Stimulated activated CD4-positive, alpha-beta T cell treated with anti-CD3 and anti-CD28 coated beads, Interleukin-1b, Interleukin-23, amount 100 ng/mL, for 48 hours (primary cell): ENCODE data around the gene PLPP7.

Source experiments
- DNase-seq: peaks from one replicate; pipeline ENCODE4 v3.0.0-alpha.2; 2020

Gene PLPP7

DNA sequence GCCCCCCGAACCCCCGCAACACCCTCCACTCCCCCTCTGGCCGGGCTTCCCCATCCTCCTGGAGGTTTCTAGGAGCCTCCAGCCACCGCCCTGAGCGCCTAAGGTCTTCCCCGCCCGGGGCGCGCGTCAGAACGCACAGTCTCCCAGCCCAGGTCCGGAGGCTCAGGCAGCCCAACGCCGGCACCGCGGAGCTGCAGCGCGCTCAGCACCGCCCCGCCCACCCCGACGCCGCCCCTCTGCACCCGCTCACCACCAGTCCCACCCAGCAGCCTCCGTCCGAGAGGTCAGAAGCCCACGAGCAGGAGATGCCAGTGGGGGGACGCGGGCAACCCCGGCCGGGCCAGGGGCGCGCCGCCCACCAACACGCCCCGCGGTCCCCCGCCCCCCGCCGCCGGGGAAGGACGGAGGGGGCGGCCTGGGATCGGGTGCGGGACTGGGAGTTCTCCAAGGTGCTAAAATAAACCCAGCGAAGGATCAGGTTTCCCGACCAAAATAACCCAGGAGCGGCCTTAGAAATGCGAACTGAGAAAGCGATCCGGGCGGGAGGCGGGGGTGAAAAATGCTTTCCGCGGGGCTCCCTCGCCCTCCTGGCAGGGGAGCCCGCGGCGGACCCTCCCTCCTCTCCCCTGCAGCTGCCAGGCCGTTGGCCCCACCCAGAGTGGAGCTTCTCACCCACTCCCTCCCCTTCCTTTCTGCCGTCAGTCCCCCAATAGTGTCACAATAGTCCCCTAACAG lies 6.7 kb upstream of the PLPP7 start:
- no peak for DNase-seq

DNA sequence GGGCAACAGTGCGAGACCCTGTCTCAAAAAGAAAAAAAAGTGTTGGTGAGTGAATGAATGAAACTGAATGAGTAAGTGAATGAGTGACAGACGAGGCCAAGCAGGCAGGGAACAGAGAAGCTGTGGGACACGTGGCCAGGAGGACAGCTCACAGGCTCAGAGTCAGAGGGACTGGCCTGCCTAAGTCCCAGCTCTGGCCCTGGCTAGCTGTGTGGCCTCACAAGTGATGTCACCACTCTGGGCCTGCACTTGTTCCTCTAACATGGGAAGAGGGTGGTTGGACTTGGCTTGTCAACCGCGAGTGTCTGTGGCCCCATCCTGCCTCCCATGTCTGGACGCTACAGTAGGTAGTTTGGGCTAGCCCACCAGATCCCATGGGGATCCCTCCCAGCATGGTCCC lies 4.7 kb upstream of the PLPP7 start:
- DNase-seq, result no peak

DNA sequence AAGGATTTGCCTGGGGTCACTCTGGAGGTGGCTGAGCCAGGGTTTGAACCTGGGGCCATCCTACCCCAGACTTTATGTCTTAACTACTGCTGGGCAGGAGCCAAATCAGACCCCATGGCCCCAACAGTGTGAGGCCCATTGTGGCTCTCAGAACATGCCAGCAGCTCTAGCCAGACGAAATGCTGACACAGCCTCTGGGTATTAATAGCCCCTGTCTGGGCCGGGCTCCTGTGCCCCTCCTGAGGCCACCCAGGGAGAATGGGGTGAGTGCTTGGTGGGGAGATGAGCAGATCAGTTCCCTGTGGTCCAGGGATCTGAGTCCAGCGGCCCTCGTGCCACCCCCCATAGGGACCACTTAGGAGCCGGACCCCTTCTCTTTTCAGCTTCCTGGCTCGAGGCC lies 2.2 kb upstream of the PLPP7 start:
- no peak for DNase-seq

DNA sequence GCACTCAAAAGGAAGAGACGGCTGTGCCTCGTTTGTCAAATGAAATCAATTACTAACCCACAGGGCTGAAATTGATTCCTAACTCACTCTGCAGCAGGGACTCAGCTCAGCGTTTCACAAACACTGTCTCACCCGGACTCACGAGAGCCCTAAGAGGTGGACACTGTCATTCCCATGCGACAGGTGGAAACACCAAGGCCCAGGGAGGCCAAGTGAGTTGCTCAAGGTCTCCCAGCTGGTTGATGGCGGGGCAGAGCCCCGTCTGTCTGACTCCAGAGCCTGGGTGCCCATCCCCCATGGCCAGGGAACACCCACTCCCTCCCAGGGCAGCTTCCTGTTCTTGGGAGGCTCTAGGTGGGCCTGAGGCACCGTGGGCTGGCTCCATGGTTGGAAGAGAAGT lies 1.3 kb upstream of the PLPP7 start:
- DNase-seq, result no peak

DNA sequence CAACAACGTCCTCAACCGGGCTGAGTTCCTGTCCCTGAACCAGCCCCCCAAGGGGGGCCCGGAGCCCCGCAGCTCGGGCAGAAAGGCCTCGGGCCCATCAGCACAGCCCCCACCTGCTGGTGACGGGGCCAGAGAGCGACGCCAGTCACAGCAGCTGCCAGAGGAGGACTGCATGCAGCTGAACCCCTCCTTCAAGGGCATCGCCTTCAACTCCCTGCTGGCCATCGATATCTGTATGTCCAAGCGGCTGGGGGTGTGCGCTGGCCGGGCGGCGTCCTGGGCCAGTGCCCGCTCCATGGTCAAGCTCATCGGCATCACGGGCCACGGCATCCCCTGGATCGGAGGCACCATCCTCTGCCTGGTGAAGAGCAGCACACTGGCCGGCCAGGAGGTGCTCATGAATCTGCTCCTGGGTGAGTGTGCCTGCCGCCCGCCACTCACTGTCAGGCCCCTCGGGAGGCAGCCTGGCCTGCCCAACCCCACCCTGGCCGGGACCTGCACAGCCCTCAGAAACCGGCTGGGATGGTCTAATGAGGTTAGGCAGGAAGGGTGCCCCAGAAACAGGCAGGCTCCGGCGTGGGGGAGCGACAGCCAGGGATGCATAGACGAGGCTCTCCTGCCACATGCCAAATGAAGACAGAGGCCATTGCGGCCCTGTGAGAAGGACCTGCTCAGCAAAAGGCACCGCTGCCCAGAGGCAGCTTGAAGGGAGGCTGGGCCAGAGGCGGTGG lies 678 bp downstream of the PLPP7 start:
- DNase-seq, result no peak

DNA sequence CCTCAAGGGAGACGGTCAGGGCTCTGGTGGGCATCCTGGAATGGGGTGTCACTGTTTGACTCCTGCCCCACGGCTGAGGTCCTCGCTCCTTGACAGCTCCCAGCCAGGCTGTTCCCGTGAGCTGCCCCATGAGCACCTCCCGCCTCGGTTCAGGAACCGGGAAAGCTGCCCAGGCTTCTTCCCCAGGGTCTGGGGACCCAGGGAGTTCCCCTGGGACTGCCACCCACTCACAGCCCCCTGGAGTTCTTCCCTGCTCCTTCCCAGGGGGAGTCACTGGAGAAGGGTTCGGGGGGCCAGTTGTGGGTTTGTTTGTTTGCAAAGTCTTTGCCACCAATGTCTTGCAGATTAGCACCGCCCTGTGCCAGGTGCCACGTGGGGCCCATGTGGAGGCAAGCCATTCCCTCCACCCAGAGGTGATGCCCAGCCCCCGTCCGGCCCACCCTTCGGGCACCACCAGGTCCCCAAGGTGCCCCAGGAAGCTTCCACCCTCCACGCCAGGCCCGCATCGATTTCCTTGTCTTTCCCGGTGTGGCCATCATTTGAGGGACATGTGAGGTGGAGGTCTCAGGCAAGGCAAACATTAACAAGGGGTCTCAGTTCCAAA lies 1.3 kb downstream of the PLPP7 start:
- no peak for DNase-seq

DNA sequence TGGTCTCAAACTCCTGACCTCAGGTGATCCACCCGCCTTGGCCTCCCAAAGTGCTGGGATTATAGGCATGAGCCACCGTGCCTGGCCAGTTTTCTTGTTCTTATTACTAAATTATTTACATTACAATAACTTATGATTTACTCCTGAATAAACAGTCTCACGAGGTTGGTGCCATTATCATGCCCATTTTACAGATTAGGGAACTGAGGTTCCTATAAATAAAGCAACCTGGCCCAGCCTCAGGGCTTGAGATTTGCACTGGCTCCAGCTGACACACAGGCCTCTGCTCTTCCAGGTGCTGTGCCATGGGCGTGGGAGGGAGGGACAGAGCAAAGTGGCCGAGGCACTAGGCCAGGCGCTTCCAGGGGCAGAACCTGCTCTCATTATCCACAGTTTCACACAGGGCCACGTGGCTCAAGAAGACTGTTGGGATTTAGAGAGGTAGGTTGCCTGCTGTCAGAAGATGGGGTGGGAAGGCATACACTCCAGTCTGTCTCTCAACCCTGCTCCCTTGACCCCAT lies 2.3 kb downstream of the PLPP7 start:
- no peak for DNase-seq

DNA sequence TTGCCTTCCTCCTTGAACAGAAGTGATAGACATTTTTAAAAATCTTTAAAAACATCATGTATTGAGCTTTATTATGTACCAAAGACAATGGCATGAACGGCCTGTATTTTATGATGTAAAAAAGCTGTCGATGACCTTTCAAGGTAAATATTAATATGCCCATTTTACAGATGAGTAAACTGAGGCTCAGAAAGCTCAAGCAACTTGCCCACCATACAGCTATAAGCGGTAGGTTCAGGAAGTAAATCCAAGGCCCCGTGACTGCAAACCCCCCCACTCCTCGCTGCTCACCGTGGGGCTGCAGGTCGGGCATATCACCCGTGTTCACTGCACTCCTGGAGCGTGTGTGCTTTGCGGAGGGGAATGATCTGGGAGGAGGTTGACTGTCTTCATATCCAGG lies 3.4 kb downstream of the PLPP7 start:
- no peak for DNase-seq

DNA sequence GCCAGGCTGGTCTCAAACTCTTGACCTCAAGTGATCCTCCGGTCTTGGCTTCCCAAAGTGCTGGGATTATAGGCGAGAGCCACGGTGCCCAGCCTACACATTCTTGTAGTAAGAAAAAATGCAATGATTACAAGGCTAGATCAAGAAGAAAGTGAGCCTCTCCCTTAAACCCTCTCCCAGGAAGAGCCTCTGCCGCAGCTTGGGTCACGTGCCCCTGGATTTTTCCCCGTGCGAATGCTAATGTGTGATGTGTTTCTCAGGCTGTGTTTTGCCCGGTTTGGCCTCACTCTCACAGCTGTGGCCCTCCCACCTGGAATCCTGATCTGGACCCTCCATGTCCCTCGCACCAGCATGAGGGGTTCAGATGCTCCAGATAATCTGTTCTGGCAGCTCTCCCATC lies 6.9 kb downstream of the PLPP7 start:
- DNase-seq, result no peak

DNA sequence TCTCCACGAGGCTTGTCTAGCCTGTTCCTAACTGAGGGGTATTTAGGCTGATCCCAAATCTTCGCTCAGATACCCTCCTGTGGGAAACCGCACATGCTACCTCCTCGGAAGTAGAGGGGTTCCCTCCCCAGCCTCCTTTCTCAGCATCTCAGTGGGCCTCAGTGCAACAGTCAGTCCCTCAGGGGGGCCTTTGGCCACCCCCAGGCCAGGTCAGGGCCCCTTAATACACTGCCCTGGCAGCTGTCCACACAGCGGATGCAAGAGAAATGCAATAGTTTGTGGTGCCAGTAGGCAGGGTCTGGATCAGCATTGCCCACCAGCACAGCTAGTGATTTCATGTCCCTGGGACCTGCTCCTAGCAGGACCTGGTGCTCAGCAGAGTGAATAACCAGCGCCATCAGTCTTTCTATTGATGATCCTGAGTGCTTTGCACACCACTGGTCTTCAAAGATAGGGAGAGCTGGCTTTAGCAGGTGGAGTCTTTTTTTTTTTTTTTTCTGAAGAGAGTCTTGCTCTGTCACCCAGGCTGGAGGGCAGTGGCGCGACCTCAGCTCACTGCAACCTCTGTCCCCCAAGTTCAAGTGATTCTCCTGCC lies 7.5 kb downstream of the PLPP7 start:
- no peak for DNase-seq

DNA sequence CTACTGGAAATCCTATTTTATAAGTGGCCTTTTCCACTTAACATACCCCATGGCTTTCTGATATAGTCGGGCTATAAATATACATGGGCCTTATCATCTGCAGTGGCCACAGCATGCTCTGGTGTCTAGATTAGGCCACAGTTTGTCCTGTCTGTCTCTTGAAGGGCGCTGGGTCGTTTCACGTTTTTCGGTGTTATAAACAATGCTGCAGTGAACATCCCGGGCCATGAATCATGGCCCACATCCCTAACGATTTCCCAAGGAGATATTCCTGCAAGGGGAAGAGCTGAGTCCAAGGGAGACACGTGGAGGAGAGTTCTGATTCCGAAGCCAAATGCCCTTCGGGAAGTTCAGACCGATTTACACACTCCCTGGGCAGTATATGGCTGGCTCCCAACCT lies 8.4 kb downstream of the PLPP7 start:
- DNase-seq, result no peak

DNA sequence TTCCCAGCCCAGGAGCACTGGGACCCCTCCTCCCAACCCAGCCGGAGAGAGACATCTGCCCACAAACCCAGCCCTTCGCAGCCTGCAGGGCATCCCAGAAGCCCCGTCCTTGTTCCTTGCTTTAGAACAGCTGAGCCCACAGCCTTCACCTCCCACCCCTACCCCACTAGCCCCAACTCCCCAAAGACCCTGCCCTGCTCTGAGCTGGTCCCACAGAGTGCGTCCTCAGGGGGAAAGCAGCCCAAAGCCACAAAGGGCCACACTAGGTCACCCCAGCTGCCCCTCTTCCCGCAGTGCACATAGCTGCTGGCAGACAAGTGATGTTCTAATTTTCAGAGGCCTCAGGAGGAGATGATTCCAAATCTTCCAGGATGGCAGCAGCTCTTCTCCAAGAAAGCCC lies 8.8 kb downstream of the PLPP7 start:
- DNase-seq, result no peak

DNA sequence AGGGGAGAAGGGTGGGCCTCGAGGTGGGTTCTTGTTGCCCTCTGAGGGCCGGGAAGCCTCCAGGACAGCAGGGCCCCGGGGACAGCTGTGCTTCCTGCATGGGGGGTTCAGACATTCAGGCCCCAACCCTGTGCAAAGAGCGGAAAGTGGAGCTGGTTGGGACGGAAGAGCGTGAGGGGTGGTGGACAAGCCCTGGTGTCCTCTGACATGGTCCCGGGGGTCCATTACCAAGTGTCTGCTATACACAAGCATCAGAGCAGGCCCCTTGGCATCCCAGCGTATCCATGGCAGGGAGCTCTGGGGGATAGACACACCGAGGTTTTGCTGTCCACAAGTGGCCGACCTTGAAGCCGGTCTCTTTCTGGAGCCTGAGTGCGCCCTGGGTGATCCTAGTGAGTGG lies 9.3 kb downstream of the PLPP7 start:
- DNase-seq, result no peak

DNA sequence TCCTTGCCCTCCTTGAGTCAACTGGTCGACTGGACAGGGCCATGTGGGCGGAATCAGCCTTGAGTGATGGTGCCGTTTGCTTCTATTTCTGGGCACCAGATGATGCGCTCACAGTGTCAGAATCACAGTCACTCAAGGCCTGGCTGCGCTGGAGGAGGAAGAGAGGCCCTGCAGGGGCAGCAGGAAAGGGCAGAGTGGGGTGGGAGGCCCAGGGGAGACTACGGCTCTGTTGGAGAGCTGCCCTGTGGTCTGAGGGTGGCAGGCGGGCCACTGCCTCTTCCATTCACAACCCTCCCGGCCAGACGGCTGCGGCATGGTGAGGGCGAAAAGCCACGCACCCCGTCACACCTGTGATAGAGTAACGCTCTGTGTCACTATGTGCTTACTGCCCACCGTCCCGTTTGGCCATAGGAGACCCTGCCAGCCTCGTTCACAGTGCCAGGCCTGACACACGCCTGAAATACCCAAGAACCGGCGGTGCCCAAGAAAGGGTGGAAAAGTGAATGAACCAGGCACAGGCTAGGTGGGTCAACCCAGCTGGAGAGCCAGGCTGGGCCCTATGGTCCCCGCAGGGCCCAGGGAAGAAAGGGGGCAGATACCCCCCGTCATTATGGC lies 9.9 kb downstream of the PLPP7 start:
- no peak for DNase-seq

DNA sequence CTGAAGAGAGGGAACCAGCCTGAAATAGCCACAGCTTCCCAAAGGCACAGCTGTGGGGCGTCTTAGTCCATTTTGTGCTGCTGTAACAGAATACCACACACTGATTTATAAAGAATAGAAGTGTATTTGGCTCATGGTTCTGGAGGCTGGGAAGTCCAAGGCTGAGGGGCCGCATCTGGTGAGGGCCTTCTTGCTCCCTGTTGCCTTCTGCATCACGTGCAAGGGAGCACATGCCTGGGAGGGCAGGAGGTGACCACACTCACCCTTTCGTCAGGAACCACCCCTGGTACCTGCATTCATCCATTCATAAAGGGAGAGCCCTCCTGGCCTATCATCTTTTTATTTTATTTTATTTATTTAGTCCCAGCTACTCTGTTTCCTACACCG lies 10.4 kb downstream of the PLPP7 start:
- DNase-seq, result no peak

DNA sequence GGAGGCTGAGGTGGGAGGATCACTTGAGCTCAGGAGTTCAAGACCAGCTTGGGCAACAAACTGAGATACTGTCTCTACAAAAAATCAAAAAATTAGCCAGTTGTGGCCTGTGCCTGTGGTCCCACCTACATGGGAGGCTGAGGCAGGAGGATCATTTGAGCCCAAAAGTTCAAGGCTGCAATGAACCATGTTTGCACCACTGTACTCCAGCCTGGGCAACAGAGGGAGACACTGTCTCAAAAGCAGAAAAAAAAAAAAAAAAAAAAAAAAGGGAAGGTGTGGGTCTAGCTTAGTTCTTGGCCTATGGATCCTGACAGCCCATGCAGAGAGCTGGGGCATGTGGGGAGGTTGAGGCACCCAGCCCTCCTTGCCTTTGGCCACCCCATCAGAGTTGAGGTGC lies 10.9 kb downstream of the PLPP7 start:
- DNase-seq, result no peak

DNA sequence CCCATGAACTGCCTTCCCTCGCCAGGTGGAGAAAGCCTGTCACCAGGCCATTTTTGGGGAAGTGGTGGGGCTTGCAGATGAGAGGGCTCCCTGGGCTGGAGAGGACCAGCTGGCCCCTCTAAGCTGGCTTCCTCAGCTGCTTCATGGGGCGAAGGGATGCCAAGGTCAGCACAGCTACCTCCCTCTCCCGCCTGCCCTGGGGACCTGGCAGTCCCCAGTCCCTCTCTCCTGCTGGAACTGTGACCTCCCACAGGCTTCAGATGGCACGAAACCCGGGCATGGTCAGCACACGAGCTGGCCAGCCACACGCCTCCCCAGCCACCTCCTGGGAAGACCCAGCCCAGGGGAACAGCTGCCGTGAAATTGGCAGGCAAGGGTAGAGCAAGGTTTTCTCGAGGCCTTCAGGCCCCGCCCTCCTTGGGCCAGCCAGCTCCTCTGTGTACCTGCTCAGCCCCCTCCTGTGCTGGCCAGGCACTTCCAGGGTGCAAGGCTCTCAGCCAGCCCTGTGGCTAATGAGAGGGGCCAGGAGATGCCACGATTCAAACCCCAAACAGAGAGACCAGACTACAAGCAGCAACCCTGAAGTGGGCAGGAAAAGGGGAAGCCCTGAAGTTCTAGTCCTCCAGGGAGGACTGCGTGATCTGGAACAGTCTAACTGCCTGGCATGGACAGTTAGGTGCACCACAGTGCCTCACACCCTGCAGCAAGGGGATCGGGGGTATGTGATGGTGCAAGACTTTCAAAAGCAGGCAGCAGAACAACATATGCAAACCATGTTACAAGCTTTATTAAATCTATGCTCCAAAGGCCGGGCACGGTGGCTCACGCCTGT lies 12.9 kb downstream of the PLPP7 start:
- DNase-seq, result no peak

DNA sequence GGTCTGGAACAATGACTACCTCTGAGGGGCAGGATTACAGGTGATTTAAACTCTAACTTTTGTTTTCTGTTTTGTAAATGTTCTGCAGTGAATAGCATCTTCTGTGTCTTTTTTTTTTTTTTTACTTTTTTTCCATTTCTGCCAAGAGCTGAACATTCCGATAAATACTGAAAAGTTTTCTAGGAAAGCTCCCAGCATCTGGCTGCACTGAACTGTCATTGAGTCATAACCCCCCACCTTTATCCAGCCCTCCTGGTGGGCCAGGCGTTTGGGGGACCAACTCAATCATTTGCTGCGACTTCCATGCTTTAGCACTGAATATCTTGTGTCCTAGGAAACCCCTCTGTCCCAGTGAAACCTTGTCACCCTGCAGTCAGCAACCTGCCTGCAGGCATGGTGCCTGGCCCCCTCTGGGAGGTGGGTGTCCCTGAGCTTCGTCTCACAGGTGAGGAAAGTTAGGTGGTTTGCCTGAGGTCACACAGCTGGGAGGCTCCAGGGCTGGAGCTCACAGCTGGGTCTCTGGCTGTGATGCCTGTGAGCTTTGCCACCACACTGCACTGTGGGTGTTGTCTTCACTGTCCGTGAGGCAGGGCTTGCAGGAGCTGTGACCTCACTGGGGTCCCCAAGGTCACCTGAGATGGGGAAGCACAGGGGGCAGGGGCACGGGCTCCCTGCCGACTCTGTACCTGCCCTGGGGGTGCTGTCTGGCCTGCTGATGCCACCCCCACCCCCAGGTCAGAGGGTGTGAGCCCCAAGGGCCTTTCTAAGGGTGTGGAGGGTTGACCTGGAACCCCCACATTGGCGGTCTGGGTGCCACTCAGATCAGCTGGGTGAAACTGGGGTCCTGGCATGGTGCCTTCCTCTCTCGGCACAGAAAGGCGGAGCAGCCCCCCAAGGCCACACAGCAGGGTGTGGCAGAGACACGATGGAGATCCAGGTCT lies 14.1 kb downstream of the PLPP7 start:
- no peak for DNase-seq

DNA sequence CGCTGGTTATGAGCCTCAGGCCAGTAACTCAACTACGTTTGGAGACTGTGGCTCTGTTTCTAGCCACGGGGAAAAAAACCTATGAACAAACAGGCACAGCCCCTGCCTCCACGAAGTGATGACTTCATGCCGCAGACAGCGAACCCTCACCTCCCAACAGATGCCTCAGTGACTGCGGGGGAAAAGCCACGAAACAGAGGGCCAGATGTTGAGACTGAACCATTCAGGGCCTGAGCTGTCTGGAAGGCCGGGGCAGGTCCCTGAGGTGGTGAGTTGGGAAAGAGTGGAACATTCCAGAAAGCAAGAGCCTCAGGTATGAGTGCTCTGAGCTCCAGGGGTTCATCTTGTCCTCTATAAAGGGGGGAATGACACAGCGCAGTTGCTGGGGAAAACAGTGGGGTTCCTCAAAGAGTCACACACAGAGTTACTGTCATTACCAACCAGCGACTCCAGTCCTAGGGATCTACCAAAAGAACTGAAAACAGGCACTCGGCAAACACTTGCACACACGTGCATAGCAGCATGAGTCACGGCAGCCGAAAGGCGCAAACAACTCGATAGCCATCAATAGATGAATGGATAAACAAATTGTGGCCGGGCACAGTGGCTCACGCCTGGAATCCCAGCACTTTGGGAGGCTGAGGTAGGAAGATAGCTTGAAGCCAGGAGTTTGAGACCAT lies 15.3 kb downstream of the PLPP7 start:
- DNase-seq, result no peak

DNA sequence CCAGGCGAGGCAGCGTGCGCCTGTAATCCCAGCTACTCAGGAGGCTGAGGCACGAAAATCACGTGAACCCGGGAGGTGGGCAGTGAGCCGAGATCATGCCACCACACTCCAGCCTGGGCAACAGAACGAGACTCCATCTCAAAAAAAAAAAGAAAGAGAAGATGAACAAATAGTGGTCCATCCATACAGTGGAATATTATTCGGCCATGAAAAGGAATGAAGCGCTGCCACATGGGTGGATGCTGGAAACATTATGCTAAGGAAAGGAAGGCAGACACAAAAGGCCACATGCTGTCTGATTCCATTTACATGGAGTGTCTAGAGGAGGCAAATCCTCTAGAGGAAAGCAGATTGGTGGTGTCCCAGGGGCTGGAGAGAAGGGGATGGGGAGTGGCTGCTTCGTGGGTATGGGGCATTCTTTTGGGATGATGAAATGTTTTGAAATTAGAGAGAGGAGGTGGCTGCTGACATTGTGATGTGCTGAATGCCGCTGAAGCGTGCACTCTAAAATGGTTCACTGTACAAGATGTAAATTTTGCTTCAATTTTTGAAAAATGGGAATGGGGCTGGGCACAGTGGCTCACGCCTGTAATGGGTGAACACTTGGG lies 17.0 kb downstream of the PLPP7 start:
- DNase-seq, result no peak
